Stomach (tissue), 9 donors: ENCODE measurements around the gene RAI1. TPM values are rescaled to one million over a fixed set of nuclear protein-coding genes. Genes with fewer than 3 reads are reported as not detected.
A peak's percentile ranks its signal among the peaks of the same experiment; 100 is the strongest.

Source experiments
- DNase-seq, 2 donors: peaks; one replicate each; pipeline versions ENCODE4 v3.0.0 to v3.0.0-alpha.2; 2013 to 2019
- H3K27ac ChIP-seq, 5 donors: fragments of 200-600 bp in 4 of 5; sonication (generic) in 4 of 5; one replicate each; pipeline ENCODE4 v1.5.1; 2013 to 2019; ENCODE audit warnings: mild to moderate bottlenecking in 1 of 5, moderate library complexity in 1 of 5
- H3K27me3 ChIP-seq, 3 donors: fragments of 200-600 bp; sonication (generic); one replicate each; pipeline ENCODE4 v1.5.1; 2017 to 2019; ENCODE audit warnings: mixed run types in 1 of 3
- H3K36me3 ChIP-seq, 4 donors: fragments of 200-600 bp; sonication (generic); 1 replicate in 3 of 4; 2 replicates in 1 of 4; pipeline ENCODE4 v1.5.1; 2016 to 2019
- H3K4me1 ChIP-seq, 4 donors: fragments of 200-600 bp; sonication (generic); one replicate each; pipeline ENCODE4 v1.5.1; 2016 to 2019
- H3K4me3 ChIP-seq, 4 donors: fragments of 200-600 bp; sonication (generic) in 3 of 4; one replicate each; pipeline ENCODE4 v1.5.1; 2016 to 2019; ENCODE audit warnings: mild to moderate bottlenecking in 1 of 4
- H3K9me3 ChIP-seq, 4 donors: fragments of 200-600 bp; sonication (generic); one replicate each; pipeline ENCODE4 v1.5.1; 2016 to 2019
- EP300 ChIP-seq: sonication (generic); formaldehyde crosslinking; IDR thresholded peaks from one replicate; pipeline ENCODE4 v1.6.1; 2017; ENCODE audit warnings: antibody characterized with exemption
- POLR2A ChIP-seq, 4 donors: fragments of 450-650 bp; IDR thresholded peaks; one replicate each; pipeline ENCODE4 v1.6.1; 2016; ENCODE audit warnings: antibody characterized with exemption in 4 of 4, control low read depth in 2 of 4, mild to moderate bottlenecking in 1 of 4, moderate library complexity in 1 of 4
- POLR2AphosphoS5 ChIP-seq, 3 donors: sonication (generic); formaldehyde crosslinking; IDR thresholded peaks; one replicate each; pipeline ENCODE4 v1.6.1; 2016; ENCODE audit warnings: antibody characterized with exemption in 3 of 3
- WGBS, 5 donors: extraction: QIAGEN DNeasy Blood & Tissue Kit in 3 of 5; methylation state at CpG; one replicate each; pipeline versions ENCODE4 v1.1.5 to v1.1.7; 2013 to 2018; 5-methylcytosine and 5-hydroxymethylcytosine counted together
- intact Hi-C: fragments of 100-400 bp; cut with DNase I; formaldehyde crosslinking; loops from one replicate; pipeline ENCODE4 v1.15.1; 2023; ENCODE audit warnings: low total_unique reads
- polyA plus RNA-seq, 3 donors: library from polyadenylated mRNA; stranded (reverse); fragments of 200-250 nt; gene quantifications; one replicate each; pipeline ENCODE4 v1.2.3, GENCODE V29; 2013
- total RNA-seq, 5 donors: library from RNA; depleted of rRNA; stranded (reverse); fragments of >200 nt; gene quantifications; one replicate each; pipeline versions ENCODE4 v1.1.0 to v1.2.3, GENCODE V29; 2014 to 2016
- TF ChIP-seq, protein P1 (sequence below), 7 experiments: fragments of 450-650 bp in 4 of 7; fragments of 200-600 bp in 3 of 7; sonication (generic) in 3 of 7; IDR thresholded peaks; one replicate each; pipeline ENCODE4 v1.5.1; 2016 to 2019; ENCODE audit warnings: antibody characterized with exemption in 7 of 7, control low read depth in 2 of 7, mild to moderate bottlenecking in 1 of 7
- donor health status: healthy with polysubstance abuse.
- donor health status: Bipolar disorder and iron deficiency.
- donor health status: healthy.

Gene RAI1
- total and polyA plus RNA-seq, 8 donors, result 4.6 to 94.5 (median 28.3) TPM

DNA sequence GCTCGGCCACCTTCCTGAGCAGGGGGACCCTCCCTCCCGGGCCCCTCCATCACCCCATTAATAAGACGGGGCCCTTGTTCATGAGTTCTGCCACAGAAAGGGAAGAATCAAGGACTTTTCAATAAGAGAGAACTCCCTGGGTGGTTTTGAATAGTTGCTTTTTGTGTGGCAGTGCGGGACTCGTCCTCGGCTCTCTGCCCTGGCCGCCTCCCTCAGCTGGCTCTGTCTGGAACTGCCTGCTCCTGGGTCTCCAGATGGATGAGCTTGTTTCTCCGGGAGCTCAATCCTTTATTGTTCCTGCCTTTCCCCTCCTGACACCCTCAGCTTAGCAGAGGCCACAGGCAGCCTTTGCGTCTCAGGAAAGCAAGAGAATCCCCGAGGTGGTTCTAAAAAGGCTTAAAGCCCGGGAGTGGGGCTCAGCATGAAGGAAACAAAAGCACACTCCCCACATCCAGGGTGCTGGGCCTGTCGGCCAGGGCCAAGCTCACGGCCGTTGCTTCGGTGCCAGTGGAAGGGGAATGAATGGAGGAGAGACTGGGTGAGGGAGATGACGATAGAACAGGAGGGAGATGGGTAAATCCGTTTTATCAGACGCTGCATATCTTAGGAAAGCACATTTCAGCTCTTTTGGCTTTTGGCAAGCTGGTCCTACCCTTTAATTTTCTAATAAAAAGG, 60.2 kb downstream of the RAI1 start:
- 33 to 47% (median 38%) methylated on average over 18 of the region's 18 CpGs for WGBS, 5 donors
- Histone ChIP-seq H3K4me3 (no peak overlapping the region), H3K36me3 (peaks cover 0 to 6% (median 0%) of the 10 kb centered on the region in 4 donors), H3K9me3 (no peaks in the 10 kb centered on the region), H3K27ac (peak overlapping the region in 4 of 5 donors; percentile 44 to 86 (median 72)), H3K27me3 (no peaks in the 10 kb centered on the region), H3K4me1 (peaks cover 52 to 74% (median 57%) of the 10 kb centered on the region in 4 donors)
- intact Hi-C loops, result no loop called here
- TF ChIP-seq, protein P1, sequence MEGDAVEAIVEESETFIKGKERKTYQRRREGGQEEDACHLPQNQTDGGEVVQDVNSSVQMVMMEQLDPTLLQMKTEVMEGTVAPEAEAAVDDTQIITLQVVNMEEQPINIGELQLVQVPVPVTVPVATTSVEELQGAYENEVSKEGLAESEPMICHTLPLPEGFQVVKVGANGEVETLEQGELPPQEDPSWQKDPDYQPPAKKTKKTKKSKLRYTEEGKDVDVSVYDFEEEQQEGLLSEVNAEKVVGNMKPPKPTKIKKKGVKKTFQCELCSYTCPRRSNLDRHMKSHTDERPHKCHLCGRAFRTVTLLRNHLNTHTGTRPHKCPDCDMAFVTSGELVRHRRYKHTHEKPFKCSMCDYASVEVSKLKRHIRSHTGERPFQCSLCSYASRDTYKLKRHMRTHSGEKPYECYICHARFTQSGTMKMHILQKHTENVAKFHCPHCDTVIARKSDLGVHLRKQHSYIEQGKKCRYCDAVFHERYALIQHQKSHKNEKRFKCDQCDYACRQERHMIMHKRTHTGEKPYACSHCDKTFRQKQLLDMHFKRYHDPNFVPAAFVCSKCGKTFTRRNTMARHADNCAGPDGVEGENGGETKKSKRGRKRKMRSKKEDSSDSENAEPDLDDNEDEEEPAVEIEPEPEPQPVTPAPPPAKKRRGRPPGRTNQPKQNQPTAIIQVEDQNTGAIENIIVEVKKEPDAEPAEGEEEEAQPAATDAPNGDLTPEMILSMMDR (IDR thresholded peaks at IDR 0.05), result peak in 2 of 7 experiments; percentile 10 to 12
- no peak for TF ChIP-seq EP300
- DNase-seq, result peak in 1 of 2 donors; percentile 79

GRCh38 chr17:17742133-17742621, 60.9 kb downstream of the RAI1 start:
- Histone ChIP-seq H3K4me1 (peaks cover 52 to 68% (median 56%) of the 10 kb centered on the region in 4 donors), H3K4me3 (no peak overlapping the region), H3K9me3 (no peaks in the 10 kb centered on the region), H3K27ac (peak overlapping the region in 2 of 5 donors; percentile 63 to 82), H3K36me3 (peaks cover 0 to 6% (median 0%) of the 10 kb centered on the region in 4 donors), H3K27me3 (no peaks in the 10 kb centered on the region)
- TF ChIP-seq POLR2A (IDR thresholded peaks at IDR 0.05) (no peak), EP300 (no peak)
- TF ChIP-seq, protein P1 (IDR thresholded peaks at IDR 0.05), result no peak
- intact Hi-C loops, result no loop called here
- 22 to 38% (median 27%) methylated on average over 5 of the region's 5 CpGs for WGBS, 5 donors
- peak in 1 of 2 donors; percentile 33 for DNase-seq

DNA sequence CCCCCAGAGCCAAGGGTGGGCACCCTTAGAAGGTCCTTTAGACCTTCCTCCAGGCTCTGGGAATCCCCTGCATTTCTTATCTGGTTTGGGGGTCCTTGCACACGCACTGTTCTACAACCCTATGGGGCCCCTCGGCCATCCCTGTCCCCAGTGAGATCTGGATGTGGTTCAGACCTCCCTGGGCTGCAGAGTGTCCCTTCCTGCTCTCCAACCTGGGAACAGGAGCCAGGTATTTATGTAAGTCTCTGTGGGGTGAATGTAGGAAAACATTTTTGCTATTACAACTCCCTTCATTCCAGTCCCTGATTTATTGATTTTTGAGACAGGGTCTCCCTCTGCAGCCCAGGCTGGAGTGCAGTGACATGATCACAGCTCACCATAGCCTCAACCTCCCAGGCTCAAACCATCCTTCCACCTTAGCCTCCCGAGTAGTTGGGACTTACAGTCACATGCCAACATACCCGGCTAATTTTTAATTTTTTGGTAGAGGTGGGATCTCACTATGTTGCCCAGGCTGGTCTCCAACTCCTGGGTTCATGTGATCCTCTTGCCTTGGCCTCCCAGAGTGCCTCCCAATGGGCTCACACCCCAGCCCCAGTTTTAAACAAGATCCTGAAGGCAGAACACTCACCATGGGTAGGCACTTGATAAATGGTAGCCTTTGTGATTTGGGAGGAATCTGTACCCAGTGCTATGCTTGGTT, 61.6 kb downstream of the RAI1 start:
- H3K4me3 ChIP-seq, result no peak overlapping the region
- WGBS, 5 donors, result 52 to 68% (median 55%) methylated on average over 4 of the region's 4 CpGs
- H3K27me3 ChIP-seq, result no peaks in the 10 kb centered on the region
- peaks cover 48 to 66% (median 52%) of the 10 kb centered on the region in 4 donors for H3K4me1 ChIP-seq
- H3K9me3 ChIP-seq, result no peaks in the 10 kb centered on the region
- intact Hi-C loops, result no loop called here
- H3K36me3 ChIP-seq, result peaks cover 0 to 6% (median 0%) of the 10 kb centered on the region in 4 donors
- TF ChIP-seq, protein P1 (IDR thresholded peaks at IDR 0.05), result no peak
- no peak for TF ChIP-seq EP300
- no peak for TF ChIP-seq POLR2A (IDR thresholded peaks at IDR 0.05)
- no peak for TF ChIP-seq POLR2AphosphoS5 (IDR thresholded peaks at IDR 0.05)
- no peak for DNase-seq
- H3K27ac ChIP-seq, result no peak overlapping the region

- TF ChIP-seq, protein P1 (IDR thresholded peaks at IDR 0.05), result no peak
- no peak for TF ChIP-seq POLR2A (IDR thresholded peaks at IDR 0.05)
- TF ChIP-seq POLR2AphosphoS5 (IDR thresholded peaks at IDR 0.05), result no peak
- TF ChIP-seq EP300, result no peak
- peaks cover 0 to 6% (median 0%) of the 10 kb centered on the region in 4 donors for H3K36me3 ChIP-seq
- intact Hi-C loops, result no loop called here
- peaks cover 41 to 60% (median 45%) of the 10 kb centered on the region in 4 donors for H3K4me1 ChIP-seq
- H3K27me3 ChIP-seq, result no peaks in the 10 kb centered on the region
- WGBS, 5 donors, result 88 to 91% (median 89%) methylated on average over 12 to 14 of the region's 14 CpGs
- no peak for DNase-seq
- no peak overlapping the region for H3K27ac ChIP-seq
- no peaks in the 10 kb centered on the region for H3K9me3 ChIP-seq
- no peak overlapping the region for H3K4me3 ChIP-seq
These were observed 62.3 kb downstream of the RAI1 start for GRCh38 chr17:17743391-17744112.
